ENCODE measurements around the gene TERT.
"Not testable (repeated sequence)": the region's sequence is repeated elsewhere in the genome, so short reads cannot be mapped to it uniquely, and the experiment has no call there.

TERT gene

DNA sequence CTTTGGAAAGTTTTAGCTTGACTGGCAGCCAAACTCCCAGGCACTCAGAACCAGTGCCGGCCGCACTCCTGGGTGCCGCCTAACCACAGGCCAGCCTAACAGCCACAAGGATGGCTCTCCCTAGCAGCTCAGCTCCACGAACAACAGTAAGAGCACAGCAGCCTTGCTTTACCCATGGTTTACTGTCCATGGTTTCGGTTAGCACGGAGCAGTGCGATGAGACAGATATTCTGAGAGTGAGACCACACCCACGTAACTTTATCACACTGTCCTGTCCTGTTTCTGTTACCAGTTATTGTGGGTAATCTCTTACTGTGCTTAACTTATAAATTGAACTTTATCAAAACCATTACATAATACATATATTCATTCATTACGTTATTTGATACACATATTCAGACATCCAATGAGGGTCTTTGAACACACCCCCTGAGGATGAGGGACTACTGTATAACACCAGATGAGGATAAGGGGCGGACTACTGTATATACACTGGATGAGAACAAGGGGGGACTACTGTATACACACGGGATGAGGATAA is 37.7 kb upstream of the TERT start:
- intact Hi-C loops (cut with DNase I): no loop called here

DNA sequence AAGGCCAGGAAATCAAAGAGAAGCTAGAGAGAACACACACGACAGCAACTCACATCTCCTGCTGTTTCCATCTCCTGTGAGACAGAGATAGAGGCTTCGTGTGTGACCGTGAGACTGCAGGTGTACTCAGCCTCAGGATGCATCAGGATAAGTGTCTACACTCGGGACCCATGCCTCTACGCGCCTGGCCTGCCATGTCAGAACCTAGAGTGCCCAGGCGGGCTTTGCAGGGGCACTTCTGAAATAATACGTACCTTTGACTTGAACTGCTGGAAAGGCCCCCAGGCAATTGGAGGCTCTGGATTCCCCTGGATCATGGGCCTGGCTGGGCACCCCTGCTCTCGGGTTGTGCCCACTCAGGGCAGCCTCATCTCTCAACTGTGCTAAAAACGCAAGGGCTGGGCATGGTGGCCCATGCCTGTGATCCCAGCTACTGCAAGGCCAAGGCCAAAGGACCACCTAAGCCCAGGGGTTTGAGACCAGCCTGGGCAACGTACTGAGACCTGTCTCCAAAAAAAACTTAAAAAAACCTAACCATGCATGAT is 37.1 kb upstream of the TERT start:
- DNase-seq: peak in 3 of 10 donors; percentile 42 to 65 (median 54)
- intact Hi-C loops (cut with DNase I): no loop called here

More for the DNA sequence above, 37.7 kb upstream of the TERT start:
- DNase-seq: peak in 2 of 10 donors; percentile 25 to 67

DNA sequence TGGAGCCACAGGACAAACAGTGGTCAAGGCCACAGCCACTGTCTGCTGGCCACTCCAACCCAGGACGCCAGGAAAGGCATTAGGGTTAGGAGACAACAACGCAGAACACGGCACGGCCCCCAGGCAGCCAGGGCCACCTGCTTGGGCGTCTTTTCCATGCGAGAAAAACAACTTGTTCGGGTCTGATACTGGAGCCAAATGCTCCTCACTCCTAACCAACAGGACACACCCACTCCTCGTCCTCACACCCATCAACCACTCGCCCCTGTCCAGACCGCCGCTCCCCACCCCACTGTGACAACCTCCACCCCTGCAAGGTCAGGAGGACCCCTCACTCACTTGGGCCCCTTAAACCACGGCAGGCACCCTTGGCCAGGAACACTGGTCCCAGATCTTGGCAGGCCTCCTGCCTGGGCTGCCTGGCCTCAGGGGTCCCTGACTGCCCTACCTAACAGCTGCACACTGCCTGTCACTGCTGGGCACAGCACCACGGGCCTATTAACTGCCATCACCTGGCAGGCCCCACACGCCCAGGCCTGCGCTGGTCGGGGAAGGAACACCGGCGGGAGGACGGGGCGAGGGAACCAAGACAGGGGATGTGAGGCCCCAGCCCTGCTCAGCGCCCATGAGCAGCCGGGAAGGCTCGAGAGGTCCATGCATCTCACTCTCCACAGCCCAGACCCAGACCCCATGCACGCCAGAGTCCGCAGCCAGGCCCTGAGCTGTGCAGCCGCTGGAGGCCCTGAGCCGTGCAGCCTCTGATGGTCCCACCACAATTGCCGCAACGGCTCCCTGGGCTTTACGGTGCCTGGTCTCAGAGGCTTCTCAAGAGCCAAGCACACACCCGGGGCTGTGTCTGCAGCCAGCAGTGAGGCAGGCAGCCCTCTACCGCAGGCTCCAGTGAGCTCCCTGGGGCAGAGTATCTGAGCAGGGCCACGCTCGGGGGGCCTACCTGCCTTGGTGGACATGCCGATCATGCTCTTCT is 36.3 kb upstream of the TERT start:
- intact Hi-C loops (cut with DNase I): no loop called here
- peak in 4 of 10 donors; percentile 7 to 83 (median 74) for DNase-seq

DNA sequence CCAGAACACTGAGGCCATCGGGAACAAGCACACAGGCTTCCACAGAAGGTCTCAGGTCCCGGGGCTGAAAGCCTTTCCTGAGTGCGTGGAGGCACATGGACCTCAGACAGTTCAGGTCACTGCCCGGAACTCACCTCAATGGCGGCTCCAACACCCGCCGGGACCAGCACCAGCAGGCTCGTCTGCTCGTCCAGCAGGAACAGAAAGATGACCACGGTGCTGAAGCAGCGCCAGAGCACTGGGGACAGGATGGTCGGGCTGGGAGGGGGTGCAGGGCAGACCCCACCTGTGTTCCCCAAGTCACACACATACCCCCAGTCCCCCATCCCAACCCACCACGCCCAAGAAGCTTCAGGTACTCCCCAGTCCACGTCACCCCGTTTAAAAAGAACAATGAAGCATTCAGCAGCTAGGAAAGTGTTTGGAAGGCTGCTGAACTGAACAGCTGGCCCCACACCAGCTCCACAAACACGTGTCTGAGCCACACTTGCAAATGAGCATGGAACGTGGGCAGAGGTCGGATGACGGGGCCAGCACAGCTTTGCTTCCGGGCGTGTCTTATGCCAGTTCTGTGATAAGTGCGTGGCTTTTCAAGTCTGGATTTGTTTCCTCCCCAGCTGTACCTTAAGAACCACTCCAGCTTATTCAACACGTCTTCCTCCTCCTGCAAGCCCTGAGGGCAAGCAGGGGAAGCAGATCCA is 35.4 kb upstream of the TERT start:
- peak; percentile 47 to 95 (median 66) for DNase-seq
- intact Hi-C loops (cut with DNase I): no loop called here

DNA sequence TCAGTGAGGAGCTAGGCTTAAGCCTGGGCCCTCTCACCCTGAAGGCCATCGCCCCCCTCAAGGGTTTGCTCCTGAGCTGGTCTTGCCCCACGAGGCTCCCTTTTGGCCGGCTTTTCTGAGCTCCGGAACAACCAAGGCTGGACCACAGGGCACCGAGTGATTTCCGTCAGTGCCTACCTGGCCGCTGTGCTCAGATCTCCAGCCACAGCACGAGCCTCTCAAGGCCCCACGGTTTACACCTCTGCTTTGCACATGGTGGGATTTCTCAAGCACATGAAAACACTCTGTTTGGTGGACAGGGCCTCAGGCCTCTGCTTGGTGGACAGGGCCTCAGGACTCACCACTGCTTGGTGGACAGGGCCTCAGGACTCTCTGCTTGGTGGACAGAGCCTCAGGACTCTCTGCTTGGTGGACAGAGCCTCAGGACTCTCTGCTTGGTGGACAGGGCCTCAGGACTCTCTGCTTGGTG is 34.3 kb upstream of the TERT start:
- intact Hi-C loops (cut with DNase I): no loop called here
- DNase-seq: peak in 3 of 10 donors; percentile 46 to 70 (median 50)

DNA sequence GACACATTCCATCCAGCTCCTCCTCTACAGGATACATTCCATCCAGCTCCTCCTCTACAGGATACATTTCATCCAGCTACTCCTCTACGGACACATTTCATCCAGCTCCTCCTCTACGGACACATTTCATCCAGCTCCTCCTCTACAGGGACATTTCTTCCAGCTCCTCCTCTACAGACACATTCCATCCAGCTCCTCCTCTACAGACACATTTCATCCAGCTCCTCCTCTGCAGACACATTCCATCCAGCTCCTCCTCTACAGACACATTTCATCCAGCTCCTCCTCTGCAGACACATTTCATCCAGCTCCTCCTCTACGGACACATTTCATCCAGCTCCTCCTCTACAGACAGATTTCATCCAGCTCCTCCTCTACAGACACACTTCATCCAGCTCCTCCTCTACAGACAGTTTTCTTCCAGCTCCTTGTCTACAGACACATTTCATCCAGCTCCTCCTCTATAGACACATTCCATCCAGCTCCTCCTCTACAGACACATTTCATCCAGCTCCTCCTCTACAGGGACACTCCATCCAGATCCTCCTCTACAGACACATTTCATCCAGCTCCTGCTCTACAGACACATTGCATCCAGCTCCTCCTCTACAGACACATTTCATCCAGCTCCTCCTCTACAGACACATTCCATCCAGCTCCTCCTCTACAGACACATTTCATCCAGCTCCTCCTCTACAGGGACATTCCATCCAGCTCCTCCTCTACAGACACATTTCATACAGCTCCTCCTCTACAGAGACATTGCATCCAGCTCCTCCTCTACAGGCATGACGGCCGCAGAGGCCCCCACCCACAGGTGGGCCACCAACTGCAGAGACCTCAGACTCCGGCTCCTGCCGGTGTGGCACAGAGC is 33.6 kb upstream of the TERT start:
- intact Hi-C loops (cut with DNase I); DNase-seq: not testable (repeated sequence)

DNA sequence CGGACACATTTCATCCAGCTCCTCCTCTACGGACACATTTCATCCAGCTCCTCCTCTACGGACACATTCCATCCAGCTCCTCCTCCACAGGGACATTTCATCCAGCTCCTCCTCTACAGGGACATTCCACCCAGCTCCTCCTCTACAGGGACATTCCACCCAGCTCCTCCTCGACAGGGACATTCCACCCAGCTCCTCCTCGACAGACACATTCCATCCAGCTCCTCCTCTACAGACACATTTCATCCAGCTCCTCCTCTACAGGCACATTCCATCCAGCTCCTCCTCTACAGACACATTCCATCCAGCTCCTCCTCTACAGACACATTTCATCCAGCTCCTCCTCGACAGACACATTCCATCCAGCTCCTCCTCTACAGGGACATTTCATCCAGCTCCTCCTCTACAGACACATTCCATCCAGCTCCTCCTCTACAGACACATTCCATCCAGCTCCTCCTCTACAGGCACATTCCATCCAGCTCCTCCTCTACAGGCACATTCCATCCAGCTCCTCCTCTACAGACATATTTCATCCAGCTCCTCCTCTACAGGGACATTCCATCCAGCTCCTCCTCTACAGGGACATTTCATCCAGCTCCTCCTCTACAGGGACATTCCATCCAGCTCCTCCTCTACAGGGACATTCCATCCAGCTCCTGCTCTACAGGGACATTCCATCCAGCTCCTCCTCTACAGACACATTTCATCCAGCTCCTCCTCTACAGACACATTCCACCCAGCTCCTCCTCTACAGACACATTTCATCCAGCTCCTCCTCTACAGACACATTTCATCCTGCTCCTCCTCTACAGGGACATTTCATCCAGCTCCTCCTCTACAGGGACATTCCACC is 32.3 kb upstream of the TERT start:
- peak in 3 of 10 donors; percentile 24 to 59 (median 52) for DNase-seq
- intact Hi-C loops (cut with DNase I): not testable (repeated sequence)

DNA sequence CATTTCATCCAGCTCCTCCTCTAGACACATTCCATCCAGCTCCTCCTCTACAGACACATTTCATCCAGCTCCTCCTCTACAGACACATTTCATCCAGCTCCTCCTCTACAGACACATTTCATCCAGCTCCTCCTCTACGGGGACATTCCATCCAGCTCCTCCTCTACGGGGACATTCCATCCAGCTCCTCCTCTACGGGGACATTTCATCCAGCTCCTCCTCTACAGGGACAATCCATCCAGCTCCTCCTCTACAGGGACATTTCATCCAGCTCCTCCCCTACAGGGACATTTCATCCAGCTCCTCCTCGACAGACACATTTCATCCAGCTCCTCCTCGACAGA is 31.6 kb upstream of the TERT start:
- peak in 2 of 10 donors; percentile 25 to 45 for DNase-seq
- intact Hi-C loops (cut with DNase I): not testable (repeated sequence)

DNA sequence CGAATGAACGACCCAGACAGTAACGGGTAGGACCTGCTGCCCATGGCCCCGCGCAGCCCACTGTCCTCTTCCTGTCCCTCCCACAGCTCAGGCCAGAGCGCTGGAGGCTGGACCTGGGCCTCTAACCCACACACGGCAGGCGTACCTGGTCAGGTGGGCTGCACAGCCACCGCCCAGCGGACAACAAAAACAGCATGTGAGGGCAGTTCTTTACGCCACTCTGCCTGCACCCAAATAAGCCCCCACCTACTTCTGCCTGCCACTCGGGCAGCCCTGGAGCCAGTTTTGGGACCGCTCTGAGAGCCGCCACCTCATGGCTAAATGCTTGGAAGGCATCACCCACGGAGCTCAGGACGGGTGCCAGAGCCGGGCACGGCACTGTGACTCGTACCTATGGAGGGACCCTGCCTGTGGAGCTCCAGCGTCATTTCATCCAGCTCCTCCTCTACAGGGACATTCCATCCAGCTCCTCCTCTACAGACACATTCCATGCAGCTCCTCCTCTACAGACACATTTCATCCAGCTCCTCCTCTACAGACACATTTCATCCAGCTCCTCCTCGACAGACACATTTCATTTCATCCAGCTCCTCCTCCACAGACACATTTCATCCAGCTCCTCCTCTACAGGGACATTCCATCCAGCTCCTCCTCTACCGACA is 31.1 kb upstream of the TERT start:
- DNase-seq: peak in 4 of 10 donors; percentile 52 to 88 (median 82)
- intact Hi-C loops (cut with DNase I): no loop called here

DNA sequence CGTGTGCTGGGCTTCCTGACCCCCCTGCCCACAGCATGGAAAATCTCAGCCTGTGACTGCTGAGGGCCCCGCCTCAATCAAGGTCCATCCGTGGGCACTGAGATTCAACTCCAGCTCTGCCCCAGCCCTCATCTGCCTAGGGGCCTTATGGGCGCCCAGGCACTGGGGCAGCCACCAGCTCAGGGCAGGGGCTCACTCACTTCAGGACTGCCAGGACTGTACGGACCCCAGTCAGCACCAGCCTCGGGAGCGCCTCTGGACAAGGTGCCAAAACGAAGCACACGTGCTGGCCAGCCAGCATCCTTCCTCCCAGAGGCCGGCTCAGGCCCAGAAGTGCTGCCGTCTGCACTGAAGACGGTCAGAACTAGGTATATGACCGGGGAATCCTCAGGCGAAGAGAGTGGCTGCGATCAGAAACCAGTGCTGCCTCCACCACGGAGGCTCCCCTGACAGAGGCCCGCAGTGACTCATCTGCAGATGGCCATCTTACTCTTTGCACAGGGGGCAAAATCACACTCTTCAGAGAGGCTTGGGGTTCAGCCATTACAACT is 30.4 kb upstream of the TERT start:
- intact Hi-C loops (cut with DNase I): no loop called here
- peak in 3 of 10 donors; percentile 60 to 76 (median 68) for DNase-seq

DNA sequence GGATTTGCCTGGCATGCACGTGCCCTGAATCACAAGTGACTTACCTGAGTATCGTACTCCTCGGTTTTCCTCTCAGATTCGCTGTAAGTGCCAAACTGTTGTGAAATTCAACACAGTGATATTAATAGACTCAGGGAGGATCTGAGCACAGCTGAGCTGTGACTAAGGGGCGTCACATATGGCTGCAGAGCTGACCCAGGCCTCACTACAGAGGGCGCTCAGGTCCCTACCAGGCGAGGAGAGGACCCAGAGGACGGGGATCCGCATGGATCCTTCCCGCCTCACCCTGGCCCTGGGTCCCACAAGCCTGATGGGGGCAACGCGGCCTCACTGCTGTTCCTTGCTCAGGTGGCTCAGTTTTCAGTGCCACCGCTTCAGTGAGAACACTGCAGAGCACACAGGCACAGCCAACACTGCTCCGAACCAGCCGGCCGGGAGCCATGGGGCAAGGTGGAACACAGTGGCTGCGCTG is 29.9 kb upstream of the TERT start:
- DNase-seq: peak in 2 of 10 donors; percentile 51 to 80
- intact Hi-C loops (cut with DNase I): no loop called here

DNA sequence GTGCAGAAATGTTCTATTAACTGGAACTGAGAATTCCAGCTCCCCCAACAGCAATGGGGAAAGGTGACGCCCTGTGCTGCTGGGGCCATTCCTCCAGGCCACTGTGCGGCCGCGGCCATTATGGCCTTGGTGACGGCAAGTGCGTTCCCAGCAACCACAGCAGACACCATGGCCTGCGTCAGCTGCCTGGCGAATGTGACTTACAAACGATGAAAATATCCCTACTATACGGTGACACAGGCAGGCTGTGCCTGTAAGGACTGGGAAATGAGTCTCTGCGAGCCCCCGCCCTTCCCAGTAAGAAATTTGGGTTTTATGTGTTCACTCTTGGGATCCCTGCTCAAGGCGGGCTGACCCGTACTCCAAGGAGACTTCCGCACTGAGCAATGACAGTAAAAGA is 29.4 kb upstream of the TERT start:
- peak in 3 of 10 donors; percentile 32 to 74 (median 65) for DNase-seq
- intact Hi-C loops (cut with DNase I): no loop called here

DNA sequence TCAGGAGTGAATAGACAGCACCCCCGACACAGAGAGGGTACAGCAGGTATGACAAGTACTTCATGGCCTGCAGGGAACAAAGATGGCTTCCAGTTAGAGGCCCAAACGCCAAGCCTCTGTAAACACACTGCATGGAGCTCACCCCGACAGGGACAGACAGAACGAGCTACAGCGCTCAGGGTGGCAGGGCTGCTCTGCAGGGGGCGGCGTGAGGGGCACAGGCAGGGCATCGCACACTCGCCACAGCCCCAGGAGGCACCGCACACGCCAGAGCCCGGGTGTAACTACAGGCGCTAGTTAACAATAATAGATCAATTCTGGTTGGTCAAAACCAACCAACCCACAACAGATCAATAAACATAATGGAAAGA is 28.9 kb upstream of the TERT start:
- DNase-seq: peak in 2 of 10 donors; percentile 48 to 55
- intact Hi-C loops (cut with DNase I): no loop called here

DNA sequence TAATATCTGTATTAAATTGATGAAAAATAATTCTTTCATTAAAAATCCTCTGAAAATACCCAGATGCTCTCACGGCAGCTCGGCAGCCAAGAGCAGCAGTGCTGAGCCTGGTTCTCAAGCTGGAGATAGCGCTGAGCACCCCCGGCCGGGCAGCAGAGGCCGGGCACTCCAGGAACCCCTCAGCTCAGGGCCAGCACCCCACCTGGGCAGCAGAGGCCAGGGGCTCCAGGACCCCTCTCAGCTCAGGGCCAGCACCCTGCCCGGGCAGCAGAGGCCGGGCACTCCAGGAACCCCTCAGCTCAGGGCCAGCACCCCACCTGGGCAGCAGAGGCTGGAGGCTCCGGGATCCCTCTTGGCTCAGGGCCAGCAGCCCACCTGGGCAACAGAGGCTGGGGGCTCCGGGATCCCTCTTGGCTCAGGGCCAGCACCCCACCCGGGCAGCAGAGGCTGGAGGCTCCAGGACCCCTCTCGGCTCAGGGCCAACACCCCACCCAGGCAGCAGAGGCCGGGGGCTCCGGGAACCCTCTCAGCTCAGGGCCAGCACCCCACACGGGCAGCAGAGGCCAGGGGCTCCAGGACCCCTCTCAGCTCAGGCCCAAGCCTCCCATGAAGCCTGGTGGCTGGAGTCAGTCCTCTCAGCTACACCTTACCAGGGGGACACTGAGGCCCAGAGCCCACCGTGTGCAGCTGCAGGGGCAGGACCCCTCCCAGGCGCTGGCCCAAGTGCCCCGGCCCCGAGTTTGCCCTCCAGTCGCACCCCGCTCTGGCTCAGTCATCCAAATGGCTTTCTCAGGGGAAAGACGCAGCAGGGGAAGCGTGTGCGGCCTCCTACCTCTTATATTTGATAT is 28.3 kb upstream of the TERT start:
- intact Hi-C loops (cut with DNase I): no loop called here
- DNase-seq: peak in 3 of 10 donors; percentile 59 to 85 (median 60)

DNA sequence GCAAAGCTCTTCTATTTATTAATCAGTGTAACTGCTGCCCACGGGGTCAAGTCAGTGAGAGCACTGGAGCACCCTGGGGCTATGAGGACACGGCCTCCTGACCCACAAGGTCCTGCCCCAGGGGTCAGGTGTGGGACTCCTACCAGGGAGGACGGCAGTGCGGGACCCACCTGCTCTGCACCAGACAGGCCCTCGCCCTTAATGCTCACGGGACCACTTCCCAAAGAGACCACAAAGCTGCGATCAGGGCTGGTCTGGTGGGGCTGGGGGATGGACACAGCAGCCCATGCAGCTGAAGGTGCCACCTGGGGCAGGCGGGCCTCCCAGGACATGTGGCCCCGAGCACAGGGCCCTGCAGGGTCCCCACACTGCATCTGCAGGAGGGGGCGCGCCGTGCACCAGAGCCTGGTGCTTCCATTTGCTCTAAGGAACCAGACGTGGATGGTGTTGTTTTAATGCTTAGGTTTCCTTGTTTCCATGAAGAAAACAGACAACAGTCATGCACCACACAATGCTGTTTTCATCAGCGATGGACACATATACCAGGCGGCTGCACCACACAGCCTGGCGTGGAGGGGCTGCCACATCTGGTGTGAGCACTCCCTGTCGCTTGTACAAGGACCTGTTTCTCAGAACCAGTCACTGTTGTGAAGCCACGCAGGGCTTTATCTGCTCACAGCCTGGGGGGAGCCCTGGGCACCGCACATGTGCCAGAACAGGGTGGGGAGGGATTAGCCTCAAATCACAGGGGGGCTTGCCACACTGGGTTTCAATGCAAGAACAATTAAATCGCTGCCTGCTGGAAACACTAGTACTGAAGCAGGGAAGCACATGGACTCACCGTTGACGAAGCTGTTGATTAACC is 27.4 kb upstream of the TERT start:
- peak in 2 of 10 donors; percentile 47 to 48 for DNase-seq
- intact Hi-C loops (cut with DNase I): no loop called here

DNA sequence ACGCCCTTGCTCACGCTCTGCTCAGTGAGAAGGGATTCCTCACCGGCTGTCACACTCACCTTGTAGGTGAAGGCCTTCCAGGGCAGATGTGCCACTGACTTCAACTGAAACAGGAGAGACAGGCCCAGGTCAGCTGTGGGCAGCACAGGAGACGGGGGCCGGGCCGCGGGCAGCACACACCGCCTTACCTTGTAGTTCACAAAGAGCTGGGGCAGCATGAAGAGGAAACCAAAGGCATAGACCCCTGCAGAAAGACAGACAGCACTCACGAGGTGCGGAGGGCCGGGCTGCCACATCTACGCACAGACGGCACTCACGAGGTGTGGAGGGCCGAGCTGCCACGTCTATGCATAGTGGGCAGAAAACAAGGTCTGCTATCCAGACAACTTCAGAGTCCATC is 26.7 kb upstream of the TERT start:
- peak in 2 of 10 donors; percentile 23 to 84 for DNase-seq

More for the DNA sequence above, 26.7 kb upstream of the TERT start:
- intact Hi-C loops (cut with DNase I): no loop called here

Data from posterior cingulate gyrus (tissue), 11 donors.